ENCODE data around the gene MYRIP. TPM values are rescaled to one million over a fixed set of nuclear protein-coding genes. Genes with fewer than 3 reads are reported as not detected.

Gene MYRIP
- total RNA-seq, 1 experiment from 2014 or later: 1.6 TPM

GRCh38 chr3:40242216-40242615 lies 432.8 kb downstream of the MYRIP start (continued):
- TF ChIP-seq HMGXB4 (CRISPR knock-in tag; IDR thresholded peaks at IDR 0.05): no peak
- TF ChIP-seq TEAD4 (CRISPR knock-in tag; IDR thresholded peaks at IDR 0.05): no peak
- TF ChIP-seq, protein P1, sequence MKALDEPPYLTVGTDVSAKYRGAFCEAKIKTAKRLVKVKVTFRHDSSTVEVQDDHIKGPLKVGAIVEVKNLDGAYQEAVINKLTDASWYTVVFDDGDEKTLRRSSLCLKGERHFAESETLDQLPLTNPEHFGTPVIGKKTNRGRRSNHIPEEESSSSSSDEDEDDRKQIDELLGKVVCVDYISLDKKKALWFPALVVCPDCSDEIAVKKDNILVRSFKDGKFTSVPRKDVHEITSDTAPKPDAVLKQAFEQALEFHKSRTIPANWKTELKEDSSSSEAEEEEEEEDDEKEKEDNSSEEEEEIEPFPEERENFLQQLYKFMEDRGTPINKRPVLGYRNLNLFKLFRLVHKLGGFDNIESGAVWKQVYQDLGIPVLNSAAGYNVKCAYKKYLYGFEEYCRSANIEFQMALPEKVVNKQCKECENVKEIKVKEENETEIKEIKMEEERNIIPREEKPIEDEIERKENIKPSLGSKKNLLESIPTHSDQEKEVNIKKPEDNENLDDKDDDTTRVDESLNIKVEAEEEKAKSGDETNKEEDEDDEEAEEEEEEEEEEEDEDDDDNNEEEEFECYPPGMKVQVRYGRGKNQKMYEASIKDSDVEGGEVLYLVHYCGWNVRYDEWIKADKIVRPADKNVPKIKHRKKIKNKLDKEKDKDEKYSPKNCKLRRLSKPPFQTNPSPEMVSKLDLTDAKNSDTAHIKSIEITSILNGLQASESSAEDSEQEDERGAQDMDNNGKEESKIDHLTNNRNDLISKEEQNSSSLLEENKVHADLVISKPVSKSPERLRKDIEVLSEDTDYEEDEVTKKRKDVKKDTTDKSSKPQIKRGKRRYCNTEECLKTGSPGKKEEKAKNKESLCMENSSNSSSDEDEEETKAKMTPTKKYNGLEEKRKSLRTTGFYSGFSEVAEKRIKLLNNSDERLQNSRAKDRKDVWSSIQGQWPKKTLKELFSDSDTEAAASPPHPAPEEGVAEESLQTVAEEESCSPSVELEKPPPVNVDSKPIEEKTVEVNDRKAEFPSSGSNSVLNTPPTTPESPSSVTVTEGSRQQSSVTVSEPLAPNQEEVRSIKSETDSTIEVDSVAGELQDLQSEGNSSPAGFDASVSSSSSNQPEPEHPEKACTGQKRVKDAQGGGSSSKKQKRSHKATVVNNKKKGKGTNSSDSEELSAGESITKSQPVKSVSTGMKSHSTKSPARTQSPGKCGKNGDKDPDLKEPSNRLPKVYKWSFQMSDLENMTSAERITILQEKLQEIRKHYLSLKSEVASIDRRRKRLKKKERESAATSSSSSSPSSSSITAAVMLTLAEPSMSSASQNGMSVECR (CRISPR knock-in tag; IDR thresholded peaks at IDR 0.05; ENCODE audit: borderline replicate concordance): no peak
- no peak for TF ChIP-seq RORB (CRISPR knock-in tag; IDR thresholded peaks at IDR 0.05)
- no peak for TF ChIP-seq MYBL2 (CRISPR knock-in tag; IDR thresholded peaks at IDR 0.05)
- TF ChIP-seq IRF1 (CRISPR knock-in tag; IDR thresholded peaks at IDR 0.05): no peak

DNA sequence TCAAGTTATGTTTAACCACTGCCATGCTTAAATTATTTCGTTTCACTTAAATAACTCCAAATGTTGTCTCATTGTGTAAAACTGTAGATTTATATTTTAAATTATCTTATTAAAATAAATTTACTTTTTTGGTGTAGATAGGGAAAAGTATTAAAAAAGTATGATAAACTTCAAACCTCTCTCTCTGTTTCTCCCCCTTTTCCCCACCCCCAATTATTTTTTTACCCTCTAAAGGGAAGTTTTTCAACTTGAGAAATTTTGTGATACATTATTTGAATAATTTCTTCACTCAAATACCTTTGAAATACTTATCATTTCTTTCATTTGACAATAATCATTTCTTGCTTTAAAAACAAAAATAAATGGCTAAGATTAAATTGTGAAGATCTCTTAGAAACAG lies 433.2 kb downstream of the MYRIP start:
- Mint-ChIP-seq H3K27me3 (ENCODE audit: low read depth) (no peaks in the 10 kb centered on the region), H3K36me3 (no peaks in the 10 kb centered on the region), H3K4me1 (peaks cover 13% of the 10 kb centered on the region), H3K27ac (no peak overlapping the region), H3K4me3 (no peak overlapping the region), H3K9me3 (no peaks in the 10 kb centered on the region)
- ChIA-PET CTCF (interaction anchor here (1.5 to 2.2 kb wide), 3 partner anchors 51 to 66 kb away, joined by 4 to 12 read pairs (median 4); no protein-coding TSS in a partner anchor), POLR2A (no interaction called here)
- ATAC-seq (no peak), DNase-seq (ENCODE audit: low spot score) (no peak)
- no peak for TF ChIP-seq JAZF1 (CRISPR knock-in tag; IDR thresholded peaks at IDR 0.05)
- TF ChIP-seq MYBL2 (CRISPR knock-in tag; IDR thresholded peaks at IDR 0.05): no peak
- TF ChIP-seq PREB (CRISPR knock-in tag; IDR thresholded peaks at IDR 0.05; ENCODE audit: borderline replicate concordance): no peak
- TF ChIP-seq NR3C1 (CRISPR knock-in tag; conservative IDR thresholded peaks at IDR 0.05; ENCODE audit: low read depth): no peak
- TF ChIP-seq TP53 (CRISPR knock-in tag; IDR thresholded peaks at IDR 0.05): no peak
- no peak for TF ChIP-seq ZNF232 (CRISPR knock-in tag; IDR thresholded peaks at IDR 0.05)
- TF ChIP-seq, protein P2, sequence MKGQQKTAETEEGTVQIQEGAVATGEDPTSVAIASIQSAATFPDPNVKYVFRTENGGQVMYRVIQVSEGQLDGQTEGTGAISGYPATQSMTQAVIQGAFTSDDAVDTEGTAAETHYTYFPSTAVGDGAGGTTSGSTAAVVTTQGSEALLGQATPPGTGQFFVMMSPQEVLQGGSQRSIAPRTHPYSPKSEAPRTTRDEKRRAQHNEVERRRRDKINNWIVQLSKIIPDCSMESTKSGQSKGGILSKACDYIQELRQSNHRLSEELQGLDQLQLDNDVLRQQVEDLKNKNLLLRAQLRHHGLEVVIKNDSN (CRISPR knock-in tag; IDR thresholded peaks at IDR 0.05): no peak
- TF ChIP-seq OVOL2 (CRISPR knock-in tag; IDR thresholded peaks at IDR 0.05; ENCODE audit: borderline replicate concordance): no peak
- TF ChIP-seq KAT7 (CRISPR knock-in tag; IDR thresholded peaks at IDR 0.05; ENCODE audit: borderline replicate concordance): no peak
- TF ChIP-seq, protein P3, sequence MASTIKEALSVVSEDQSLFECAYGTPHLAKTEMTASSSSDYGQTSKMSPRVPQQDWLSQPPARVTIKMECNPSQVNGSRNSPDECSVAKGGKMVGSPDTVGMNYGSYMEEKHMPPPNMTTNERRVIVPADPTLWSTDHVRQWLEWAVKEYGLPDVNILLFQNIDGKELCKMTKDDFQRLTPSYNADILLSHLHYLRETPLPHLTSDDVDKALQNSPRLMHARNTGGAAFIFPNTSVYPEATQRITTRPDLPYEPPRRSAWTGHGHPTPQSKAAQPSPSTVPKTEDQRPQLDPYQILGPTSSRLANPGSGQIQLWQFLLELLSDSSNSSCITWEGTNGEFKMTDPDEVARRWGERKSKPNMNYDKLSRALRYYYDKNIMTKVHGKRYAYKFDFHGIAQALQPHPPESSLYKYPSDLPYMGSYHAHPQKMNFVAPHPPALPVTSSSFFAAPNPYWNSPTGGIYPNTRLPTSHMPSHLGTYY (CRISPR knock-in tag; IDR thresholded peaks at IDR 0.05): no peak
- no peak for TF ChIP-seq SMAD3 (CRISPR knock-in tag; IDR thresholded peaks at IDR 0.05; ENCODE audit: borderline replicate concordance)
- TF ChIP-seq ZNF317 (CRISPR knock-in tag; IDR thresholded peaks at IDR 0.05; ENCODE audit: borderline replicate concordance, low read depth): no peak
- no peak for TF ChIP-seq USF2 (CRISPR knock-in tag; IDR thresholded peaks at IDR 0.05)
- no peak for TF ChIP-seq ATF2 (CRISPR knock-in tag; IDR thresholded peaks at IDR 0.05; ENCODE audit: borderline replicate concordance, low read depth)
- TF ChIP-seq STAT6 (CRISPR knock-in tag; conservative IDR thresholded peaks at IDR 0.05; ENCODE audit: low read depth): no peak
- TF ChIP-seq JUN (CRISPR knock-in tag; IDR thresholded peaks at IDR 0.05): no peak
